ENCODE data around the gene UBA6.
"Not testable (repeated sequence)": the region's sequence is repeated elsewhere in the genome, so short reads cannot be mapped to it uniquely, and the experiment has no call there.

UBA6 gene

DNA sequence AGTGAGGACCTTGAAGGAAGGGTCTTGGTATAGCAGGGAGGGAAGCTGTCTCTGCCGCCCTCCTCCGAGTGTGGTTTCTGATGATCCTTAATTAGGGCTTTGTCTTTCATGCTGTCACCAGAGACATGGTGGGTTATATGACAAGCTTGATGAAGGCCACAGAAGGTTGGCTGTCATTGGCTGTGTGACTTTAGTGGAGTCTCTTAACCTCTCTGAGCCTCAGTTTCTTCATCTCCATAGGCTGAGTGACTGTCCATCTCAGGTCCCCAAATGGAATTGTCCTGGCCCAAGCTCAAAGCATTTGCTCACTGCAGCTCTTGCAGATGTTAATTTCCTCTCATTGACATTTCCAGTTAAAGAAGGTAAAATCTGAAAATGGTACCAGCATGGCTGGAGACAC lies 16.6 kb upstream of the UBA6 start:
- in situ Hi-C loops (cut with MboI; ENCODE audit: low pct_unique_long_range_greater_than_20kb, low sequenced_read_pairs, unreplicated experiment), result no loop called here
- DNase-seq (ENCODE audit: low spot score), result no peak

DNA sequence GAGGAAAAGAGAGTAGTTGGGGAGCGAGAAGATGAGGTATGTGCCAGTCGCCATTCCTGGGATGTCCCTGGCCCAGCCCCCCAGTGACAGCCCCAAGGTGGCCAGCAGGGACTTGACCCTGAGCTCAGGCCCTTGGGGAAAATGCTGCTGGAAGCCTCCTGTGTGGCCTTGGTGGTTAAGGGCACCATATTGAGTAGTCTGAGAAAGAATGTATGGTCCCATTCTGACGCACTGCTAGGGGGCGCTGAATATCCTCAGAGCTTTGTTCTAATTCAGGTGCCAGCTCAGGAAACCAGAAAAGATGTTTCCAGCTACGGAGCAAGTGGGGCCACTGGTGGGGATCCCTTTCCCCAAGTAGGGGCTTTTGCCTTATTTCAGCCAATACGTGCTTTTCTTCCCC lies 14.0 kb upstream of the UBA6 start:
- no peak for DNase-seq (ENCODE audit: low spot score)
- TF ChIP-seq, protein P1, sequence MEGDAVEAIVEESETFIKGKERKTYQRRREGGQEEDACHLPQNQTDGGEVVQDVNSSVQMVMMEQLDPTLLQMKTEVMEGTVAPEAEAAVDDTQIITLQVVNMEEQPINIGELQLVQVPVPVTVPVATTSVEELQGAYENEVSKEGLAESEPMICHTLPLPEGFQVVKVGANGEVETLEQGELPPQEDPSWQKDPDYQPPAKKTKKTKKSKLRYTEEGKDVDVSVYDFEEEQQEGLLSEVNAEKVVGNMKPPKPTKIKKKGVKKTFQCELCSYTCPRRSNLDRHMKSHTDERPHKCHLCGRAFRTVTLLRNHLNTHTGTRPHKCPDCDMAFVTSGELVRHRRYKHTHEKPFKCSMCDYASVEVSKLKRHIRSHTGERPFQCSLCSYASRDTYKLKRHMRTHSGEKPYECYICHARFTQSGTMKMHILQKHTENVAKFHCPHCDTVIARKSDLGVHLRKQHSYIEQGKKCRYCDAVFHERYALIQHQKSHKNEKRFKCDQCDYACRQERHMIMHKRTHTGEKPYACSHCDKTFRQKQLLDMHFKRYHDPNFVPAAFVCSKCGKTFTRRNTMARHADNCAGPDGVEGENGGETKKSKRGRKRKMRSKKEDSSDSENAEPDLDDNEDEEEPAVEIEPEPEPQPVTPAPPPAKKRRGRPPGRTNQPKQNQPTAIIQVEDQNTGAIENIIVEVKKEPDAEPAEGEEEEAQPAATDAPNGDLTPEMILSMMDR (IDR thresholded peaks at IDR 0.05; ENCODE audit: extremely low read depth, insufficient read depth, missing control alignments), result peak; percentile 12

More for the DNA sequence above, 16.6 kb upstream of the UBA6 start:
- TF ChIP-seq, protein P1 (IDR thresholded peaks at IDR 0.05; ENCODE audit: extremely low read depth, insufficient read depth, missing control alignments), result no peak

DNA sequence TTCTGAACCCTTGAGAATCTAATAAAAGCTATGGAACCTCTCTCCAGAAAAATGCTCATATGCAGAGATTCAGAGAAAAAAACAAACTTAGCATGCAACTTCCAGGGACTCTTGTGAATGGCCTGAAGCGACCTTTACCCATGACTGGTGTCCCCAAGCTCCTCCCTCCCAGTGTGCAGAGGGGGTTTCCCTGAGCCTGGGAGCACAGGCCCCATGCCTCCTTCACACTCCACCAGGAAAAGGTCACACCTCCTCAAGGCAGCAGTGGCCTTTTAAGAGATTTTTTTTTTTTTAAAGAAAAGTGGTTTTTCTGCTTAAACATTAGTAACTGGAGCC lies 13.3 kb upstream of the UBA6 start:
- TF ChIP-seq, protein P1 (IDR thresholded peaks at IDR 0.05; ENCODE audit: extremely low read depth, insufficient read depth, missing control alignments), result no peak
- DNase-seq (ENCODE audit: low spot score), result no peak
- in situ Hi-C loops (cut with MboI; ENCODE audit: low pct_unique_long_range_greater_than_20kb, low sequenced_read_pairs, unreplicated experiment), result no loop called here

More for the DNA sequence above, 14.0 kb upstream of the UBA6 start:
- in situ Hi-C loops (cut with MboI; ENCODE audit: low pct_unique_long_range_greater_than_20kb, low sequenced_read_pairs, unreplicated experiment), result no loop called here

DNA sequence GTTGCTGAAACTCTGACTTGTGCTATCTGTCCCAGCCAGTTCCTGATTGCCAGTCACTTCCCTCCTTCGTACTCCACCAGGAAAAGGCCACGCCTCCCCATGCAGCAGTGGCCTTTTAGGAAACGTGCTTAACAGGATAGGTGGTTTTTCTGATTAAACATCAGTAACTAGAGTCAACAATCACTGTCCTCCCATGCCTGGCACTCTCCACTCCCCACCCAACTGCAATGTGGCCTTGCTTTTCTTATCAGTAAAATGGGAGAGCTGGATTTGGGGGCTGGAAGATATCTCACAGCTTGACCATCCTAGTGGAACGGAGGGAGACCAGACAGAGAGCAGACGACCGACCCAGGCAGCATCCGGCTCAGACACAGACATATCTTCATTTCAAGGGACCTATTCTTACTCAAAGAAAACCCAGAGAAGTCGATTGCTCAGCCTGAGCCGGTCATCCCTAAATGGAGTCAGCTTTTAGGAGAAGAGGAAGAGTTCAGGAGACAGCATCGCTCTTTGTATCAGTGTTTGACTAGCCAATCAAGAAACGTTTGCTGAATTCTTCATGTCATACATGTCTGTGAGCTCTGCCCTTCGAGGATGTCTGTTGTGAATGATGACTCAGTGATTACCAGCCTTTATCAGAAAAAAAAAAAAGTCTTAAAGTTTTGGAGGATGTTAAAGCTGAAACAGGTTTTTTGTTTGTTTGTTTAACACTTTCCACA lies 12.7 kb upstream of the UBA6 start:
- in situ Hi-C loops (cut with MboI; ENCODE audit: low pct_unique_long_range_greater_than_20kb, low sequenced_read_pairs, unreplicated experiment), result no loop called here
- TF ChIP-seq, protein P1 (IDR thresholded peaks at IDR 0.05; ENCODE audit: extremely low read depth, insufficient read depth, missing control alignments), result no peak
- no peak for DNase-seq (ENCODE audit: low spot score)

DNA sequence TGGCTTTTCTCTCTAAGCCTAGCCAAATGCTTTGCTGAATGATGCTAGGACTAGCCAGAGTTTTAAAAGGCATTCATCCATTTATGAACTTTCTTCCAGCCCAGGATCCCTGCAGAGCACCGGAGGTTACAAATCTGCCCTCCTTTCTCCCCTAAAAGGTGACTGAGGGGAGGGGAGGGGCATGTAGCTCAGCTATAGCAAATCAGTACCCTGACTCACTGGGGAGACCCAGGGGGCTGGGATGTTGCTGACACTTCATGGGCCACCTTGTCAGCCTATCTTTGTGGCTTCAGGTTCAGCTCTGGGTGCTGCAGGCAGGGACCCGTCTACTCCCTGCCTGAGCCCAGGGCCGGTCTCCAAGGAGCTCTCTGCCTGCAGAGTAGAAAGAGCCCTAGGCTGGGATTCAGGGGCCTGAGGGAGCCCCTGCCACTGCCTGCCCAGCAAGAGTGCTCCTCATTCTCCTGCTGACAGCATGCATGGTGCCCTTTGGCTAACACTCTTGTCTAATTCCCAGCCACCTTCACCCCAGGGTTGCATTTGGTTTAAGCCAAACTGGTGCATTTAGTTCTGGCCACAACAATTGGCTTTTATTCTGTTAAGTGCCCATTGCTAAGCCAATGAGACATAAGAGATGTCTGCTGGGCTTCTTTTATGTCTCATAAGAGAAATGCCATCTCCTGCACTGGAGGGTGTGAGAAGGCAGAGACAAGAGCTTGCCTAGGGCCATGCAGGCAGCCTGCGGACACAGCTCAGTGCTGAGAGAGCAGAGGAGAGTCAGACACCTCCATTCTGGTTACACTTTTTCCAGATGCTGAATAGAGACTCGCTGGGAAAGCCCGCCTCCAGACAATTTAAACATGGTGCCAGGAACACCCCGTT lies 11.9 kb upstream of the UBA6 start:
- in situ Hi-C loops (cut with MboI; ENCODE audit: low pct_unique_long_range_greater_than_20kb, low sequenced_read_pairs, unreplicated experiment), result no loop called here
- DNase-seq (ENCODE audit: low spot score), result no peak

DNA sequence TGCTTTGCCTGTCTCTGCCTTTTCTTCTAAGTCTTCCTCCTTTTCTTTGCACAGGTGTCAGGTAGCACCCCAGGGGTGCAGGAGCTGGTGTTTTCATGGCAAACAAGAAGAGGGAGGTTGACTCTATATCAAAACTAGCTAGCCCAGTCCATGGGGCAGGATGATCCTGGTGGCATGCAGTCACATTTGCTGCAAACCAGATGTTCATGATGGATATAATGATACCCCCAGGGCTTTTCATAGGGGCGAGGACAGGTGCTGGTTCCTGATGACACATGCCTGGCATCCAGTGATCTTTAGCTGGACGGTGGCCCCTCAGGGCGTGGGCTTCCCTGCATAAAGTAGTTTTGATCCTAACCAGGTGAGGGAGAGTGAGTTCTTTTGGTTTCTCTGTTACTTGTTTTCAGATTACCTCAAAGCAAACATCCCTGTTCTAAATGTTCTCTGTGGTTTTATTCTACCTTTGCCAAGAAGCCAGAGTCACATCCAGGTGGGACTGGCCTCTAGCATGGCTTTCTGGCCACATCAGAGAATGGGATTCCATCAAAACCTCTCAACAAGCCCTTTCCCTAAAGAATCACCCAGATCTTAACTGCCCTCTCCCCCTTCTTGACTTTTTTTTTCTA lies 11.2 kb upstream of the UBA6 start:
- no peak for DNase-seq (ENCODE audit: low spot score)
- in situ Hi-C loops (cut with MboI; ENCODE audit: low pct_unique_long_range_greater_than_20kb, low sequenced_read_pairs, unreplicated experiment), result no loop called here

More for the DNA sequence above, 11.9 kb upstream of the UBA6 start:
- TF ChIP-seq, protein P1 (IDR thresholded peaks at IDR 0.05; ENCODE audit: extremely low read depth, insufficient read depth, missing control alignments), result no peak

DNA sequence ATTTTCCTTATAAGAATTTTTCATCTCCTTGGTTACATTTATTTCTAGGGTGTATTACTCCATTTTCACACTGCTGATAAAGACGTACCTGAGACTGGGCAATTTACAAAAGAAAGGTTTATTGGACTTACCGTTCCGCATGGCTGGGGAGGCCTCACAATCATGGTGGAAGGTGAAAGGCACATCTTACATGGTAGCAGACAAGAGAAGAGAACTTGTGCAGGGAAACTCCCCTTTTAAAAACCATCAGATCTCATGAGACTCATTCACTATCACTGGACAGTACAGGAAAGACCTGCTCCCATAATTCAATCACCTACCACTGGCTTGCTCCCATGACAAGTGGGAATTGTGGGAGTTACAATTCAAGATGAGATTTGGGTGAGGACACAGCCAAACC lies 5.7 kb upstream of the UBA6 start:
- in situ Hi-C loops (cut with MboI; ENCODE audit: low pct_unique_long_range_greater_than_20kb, low sequenced_read_pairs, unreplicated experiment), result not testable (repeated sequence)

More for the DNA sequence above, 11.2 kb upstream of the UBA6 start:
- TF ChIP-seq, protein P1 (IDR thresholded peaks at IDR 0.05; ENCODE audit: extremely low read depth, insufficient read depth, missing control alignments), result no peak

More for the DNA sequence above, 5.7 kb upstream of the UBA6 start:
- DNase-seq (ENCODE audit: low spot score), result not testable (repeated sequence)

Data from GM13977 (cell line).